ELF-1 (cell line): ENCODE data around the gene PIKFYVE.
A peak's percentile ranks its signal among the peaks of the same experiment; 100 is the strongest.
"Not testable (repeated sequence)": the region's sequence is repeated elsewhere in the genome, so short reads cannot be mapped to it uniquely, and the experiment has no call there.

ENCODE experiments used
- DNase-seq: peaks from one replicate; pipeline ENCODE4 v3.0.0-alpha.2; 2016; ENCODE audit warnings: low read depth, low spot score

PIKFYVE gene

DNA sequence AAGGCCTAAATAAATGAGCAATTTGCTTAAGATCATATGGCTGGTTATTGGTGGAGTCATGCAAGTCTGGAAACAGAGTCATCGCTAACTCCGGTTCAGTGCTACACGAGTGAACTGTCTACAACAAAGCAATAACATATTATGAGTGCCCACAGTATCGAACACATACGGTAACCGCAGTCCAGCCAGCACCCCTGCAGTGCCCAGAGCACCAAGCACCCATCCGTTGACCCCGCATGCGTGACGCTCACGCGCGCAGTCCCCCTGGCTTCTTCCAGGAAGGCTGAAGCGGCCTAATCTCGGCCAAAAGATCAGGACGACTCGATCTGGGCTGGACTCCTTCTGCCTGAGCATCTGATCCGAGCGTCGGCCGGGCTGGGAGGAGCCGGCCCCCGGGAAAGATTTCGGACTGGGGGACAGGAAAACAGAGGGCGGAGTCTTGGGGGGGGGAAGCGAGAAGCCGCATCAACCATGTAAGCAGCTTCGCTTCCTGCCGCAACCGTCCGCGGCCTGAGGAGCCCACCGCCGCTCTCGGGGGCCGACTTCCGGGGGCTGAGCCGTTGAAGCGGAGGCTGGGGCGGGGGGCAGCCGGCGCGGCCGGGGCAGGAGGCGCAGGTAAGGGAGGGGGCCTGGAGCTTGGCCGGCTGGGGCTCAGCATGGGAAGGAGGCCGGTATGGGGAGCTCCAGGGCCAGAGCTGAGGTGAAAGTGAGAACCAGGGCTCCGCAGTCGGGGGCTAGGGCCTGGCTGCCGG is at the start of gene PIKFYVE:
PIKFYVE (plus strand) TSS at position 455 of the 752 bp plus-strand sequence. CDS start 5,265 bp downstream, outside the sequence.
- peak; percentile 99 for DNase-seq

GRCh38 chr2:208221873-208222272 is 44.2 kb upstream of the PIKFYVE start:
- not testable (repeated sequence) for DNase-seq

GRCh38 chr2:208222351-208222750 is 43.7 kb upstream of the PIKFYVE start:
- DNase-seq, result no peak

- no peak for DNase-seq
Observed at GRCh38 chr2:208224802-208225201, 41.3 kb upstream of the PIKFYVE start.

DNA sequence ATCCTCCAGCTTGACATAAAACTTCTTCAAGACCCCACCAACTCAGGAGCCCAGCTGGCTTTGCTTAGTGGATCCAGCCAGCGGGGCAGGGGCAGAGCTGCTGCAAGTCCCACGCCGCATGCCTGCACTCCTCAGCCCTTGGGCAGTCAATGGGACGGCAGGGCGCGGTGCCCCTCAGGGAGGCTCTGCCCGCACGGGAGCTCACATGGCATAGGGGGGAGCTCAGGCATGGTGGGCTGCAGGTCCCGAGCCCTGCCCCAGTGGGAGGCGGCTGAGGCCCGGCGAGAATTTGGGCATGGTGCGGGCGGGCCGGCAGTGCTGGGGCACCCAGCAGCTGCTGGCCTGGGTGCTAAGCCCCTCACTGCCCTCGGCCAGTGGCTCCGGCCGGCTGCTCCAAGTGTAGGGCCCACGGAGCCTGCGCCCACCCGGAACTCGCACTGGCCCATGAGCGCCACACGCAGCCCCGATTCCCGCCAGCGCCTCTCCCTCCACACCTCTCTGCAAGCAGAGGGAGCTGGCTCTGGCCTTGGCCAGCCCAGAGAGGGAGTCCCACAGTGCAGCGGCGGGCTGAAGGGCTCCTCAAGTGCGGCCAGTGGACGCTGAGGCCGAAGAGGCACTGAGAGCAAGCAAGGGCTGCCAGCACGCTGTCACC is 38.3 kb upstream of the PIKFYVE start:
- DNase-seq, result no peak

DNA sequence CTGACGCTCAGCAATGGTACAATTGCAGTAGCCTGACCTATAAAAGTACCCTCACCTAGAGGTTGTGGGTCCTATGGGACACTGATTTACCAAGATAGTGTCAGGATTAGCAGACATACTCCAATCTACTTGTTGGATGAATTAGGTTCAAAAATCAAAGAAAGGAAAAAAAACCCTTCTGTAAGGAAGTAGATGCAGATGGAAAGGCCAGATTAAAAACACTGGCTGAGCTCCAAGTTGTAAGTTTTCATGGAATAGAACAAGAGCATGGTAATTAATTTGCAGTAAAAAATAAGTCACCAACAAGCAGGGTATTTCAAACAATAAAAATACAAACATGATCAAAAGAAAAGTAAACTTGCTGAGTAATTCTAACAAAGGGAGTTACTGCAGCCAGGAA is 37.6 kb upstream of the PIKFYVE start:
- DNase-seq, result no peak

DNA sequence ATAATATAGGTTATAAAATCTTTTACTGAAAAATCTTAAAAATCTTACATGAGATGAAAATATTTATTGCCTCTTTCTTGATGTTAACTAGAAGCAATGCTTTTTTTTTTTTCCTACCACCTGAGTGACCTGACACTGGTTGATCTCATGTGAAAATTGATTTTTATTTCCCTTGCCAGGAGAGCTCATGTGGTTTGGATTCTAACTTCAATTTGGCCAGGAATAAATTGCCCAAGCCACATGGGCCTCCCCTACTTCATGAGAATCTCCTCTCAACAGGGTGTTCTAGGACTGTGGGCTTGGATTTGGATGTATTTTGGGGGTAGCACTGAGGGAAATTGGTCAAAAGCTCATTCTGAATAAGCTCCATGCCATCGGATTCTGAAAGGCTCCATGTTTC is 31.3 kb upstream of the PIKFYVE start:
- no peak for DNase-seq

GRCh38 chr2:208235860-208236259 is 30.2 kb upstream of the PIKFYVE start:
- no peak for DNase-seq

DNA sequence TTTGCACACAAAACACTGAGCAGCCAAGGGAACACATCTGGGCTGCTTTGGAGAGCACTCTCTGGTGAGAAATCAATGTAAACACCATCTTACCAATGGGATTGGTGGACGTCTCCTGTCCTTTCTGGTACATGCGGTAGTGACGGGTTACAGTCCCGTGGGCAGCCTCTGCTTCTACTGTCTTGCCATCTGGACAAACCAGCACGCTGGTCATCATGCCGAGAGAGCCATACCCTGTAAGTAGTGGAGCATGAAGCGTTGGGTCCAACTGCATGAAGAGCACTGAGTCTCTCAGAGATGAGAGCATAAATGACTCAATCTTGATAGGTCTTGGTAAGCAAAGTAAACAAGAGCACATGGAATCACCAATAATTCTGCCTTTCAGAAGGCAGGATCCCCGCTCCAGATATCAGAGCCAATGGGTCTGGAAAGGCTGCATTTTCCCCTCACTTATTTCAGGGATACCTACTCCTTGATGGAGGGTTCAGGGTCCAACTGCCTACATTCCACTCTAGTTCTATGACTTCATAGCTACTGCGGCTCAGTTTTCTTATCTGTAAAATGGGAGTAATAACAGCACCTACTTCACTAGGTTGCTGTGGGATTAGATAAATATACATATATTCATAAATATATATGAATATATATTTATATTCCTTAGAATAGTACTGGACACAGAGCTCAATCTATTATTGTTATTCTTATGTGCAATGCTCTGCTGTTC is 26.1 kb upstream of the PIKFYVE start:
- no peak for DNase-seq

- DNase-seq, result no peak
Observed at GRCh38 chr2:208240619-208241209, 25.3 kb upstream of the PIKFYVE start.

DNA sequence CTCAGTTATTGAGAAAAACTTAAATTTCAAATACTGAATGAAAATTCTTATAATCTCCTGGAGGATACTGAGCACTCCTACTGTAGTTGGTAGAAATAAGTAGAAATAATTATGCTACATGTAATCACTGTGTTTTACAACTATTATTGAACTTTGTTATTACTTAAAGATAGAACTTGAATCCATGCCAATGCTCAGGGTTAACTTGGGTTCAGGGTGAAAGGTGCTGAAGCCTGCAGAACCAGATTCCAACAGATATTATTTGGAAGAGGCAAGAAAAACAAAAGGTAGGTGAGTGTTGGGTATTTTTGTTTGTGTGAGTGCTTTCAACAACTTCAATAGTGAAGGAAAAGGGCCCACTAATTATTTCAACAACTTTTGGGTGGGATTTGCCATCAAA is 21.6 kb upstream of the PIKFYVE start:
- DNase-seq, result no peak

DNA sequence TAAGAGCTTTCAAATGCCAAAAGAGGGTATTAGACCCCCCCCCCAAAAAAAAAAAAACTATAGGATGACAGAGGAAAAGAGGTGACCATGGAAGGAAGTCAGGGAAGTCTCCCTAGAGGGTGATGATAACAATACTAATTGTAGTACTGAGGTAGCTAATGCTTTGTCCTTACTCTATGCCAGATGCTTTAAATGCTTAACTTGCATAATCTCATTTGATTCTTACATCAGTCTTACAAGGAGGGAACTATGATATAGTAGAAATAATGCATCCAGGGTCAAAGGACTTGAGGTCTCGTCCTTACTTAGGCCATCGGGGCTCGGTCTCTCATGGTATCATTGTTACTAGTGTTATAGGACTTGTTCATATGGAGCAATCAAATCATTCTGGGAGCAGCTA is 20.3 kb upstream of the PIKFYVE start:
- no peak for DNase-seq

DNA sequence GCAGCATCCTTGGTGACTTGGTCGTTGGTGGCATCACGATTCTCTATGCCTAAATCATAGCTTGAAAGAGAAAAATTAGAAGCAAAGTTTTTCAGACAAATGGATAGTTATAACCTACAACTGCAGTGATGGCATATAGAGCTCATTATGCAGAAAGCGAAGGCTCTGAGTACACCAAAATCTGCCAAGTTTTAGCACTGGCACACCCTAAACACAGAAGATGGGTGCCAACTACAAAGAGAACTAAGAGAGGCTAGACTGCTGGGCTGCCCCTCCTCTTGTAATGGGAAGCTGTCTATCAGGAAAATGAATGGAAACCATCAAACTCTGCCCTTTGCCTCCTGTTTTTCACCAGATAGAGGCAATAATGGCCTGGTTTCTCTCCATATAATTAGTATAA is 17.5 kb upstream of the PIKFYVE start:
- DNase-seq, result no peak

GRCh38 chr2:208249296-208249695 is 16.8 kb upstream of the PIKFYVE start:
- DNase-seq, result no peak

GRCh38 chr2:208250388-208250787 is 15.7 kb upstream of the PIKFYVE start:
- DNase-seq, result no peak

GRCh38 chr2:208251098-208251497 is 15.0 kb upstream of the PIKFYVE start:
- no peak for DNase-seq

DNA sequence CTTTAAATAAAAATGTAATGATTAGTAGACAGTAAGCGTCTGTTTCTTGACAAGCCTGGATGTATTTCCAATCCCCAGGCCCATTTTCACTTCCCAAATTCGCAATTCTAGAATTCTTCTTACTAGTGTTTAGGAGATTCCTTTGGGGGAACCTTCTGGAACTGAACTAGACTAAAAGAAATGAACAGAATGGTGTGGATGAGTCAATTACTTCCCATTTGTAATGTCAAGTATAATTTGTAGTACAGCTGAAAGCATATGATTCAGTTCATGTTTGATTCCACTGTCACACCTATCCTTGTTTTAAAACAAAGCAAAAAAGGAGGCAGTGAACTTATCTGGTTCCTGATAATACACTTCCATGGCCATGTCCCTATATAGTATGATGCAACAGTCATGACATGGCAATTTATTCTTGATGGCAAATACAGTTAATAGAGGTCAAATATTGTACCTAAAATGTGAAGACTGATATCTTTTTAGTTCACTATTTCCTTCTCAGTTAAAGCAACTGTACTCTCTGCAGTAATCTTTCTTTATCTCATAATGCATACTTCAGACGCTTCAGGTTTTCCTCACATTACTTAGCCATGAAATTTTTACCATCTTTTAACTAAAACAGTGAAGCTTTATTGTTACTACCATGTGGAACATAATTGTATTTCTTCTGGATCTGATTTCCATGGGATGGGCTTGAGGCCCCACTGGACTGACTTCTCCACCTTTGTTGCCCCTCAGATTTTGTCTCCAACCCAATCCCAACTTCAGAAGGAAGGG is 13.2 kb upstream of the PIKFYVE start:
- no peak for DNase-seq

GRCh38 chr2:208253600-208254117 is 12.4 kb upstream of the PIKFYVE start:
- no peak for DNase-seq

DNA sequence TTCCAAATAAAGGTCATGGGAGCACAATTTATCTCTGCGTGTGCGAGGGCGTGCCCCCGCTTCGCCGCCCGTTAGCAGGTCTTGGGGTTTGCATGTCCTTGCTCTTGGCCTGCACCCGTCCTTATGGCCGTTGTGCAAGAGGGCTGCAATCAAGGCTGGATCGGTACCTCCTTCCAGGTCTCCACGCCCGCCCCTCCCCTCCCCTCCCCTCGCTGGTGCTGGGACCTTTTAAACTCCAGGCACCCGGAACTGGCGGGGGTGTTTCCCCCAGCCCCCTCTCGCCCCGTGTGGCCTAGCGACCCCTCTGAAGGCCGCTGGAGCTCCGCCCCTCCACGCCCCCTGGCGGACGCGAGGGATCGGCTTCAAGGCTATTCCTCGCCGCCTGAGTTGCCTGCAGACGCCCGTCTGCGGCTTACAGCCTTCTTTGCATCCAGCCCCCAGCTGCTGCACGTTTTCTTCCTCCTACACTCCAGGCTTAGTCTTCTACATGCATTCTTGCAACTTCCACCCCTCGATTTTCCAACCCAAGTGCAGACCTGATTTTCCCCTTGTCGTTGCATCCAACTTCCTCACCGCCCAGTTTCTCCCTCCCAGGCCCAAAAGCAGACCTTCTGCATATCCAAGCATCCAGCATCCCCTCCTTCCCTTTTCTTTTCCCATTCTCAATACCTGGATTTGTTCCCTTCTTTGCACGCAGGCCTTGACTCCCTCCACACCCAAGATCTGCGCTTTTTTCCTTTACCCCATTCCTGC is 11.8 kb upstream of the PIKFYVE start:
- DNase-seq, result peak; percentile 94

- DNase-seq, result peak; percentile 94
Observed at GRCh38 chr2:208254871-208255556, 11.0 kb upstream of the PIKFYVE start, which contains the start of gene IDH1. Gene IDH1, minus strand, starts transcription at chr2:208255071. Its CDS starts 3,520 bp downstream, at chr2:208251551.
